A673 (cell line): Measurements from ENCODE around the gene BMPR1B. TPM values are rescaled to one million over a fixed set of nuclear protein-coding genes. Genes with fewer than 3 reads are reported as not detected.
A peak's percentile ranks its signal among the peaks of the same experiment; 100 is the strongest.

Experiments
- BruUV-seq: library from RNA; stranded (reverse); fragments of 400-500 nt; replicated peaks from 2 replicates; lab custom pipeline; 2021; lab: Mats Ljungman, UMichigan
- CTCF ChIA-PET: fragments of 300-600 bp; sonication (Branson Sonifier 250); formaldehyde crosslinking; loops from one replicate; lab custom pipeline; 2022; ENCODE audit warnings: antibody characterized with exemption; lab: Charles Lee
- POLR2A ChIA-PET: fragments of 300-600 bp; sonication (Branson Sonifier 250); formaldehyde crosslinking; loops from one replicate; lab custom pipeline; 2022; ENCODE audit warnings: antibody characterized with exemption; ENCODE audit not compliant: low non-redundant PET; lab: Charles Lee
- DNase-seq: peaks from one replicate; pipeline ENCODE4 v3.0.0-alpha.2; 2015; ENCODE audit warnings: low spot score
- H3K27ac ChIP-seq: fragments of 200-600 bp; sonication (generic); 2 replicates; pipeline ENCODE4 v1.5.1; 2016; ENCODE audit warnings: mixed run types, low read depth, mild to moderate bottlenecking, mixed read lengths, antibody characterized with exemption, low read length; ENCODE audit not compliant: poor library complexity, severe bottlenecking
- H3K27me3 ChIP-seq: fragments of 200-600 bp; sonication (generic); replicated peaks from 2 replicates; pipeline ENCODE4 v1.6.1; 2017; ENCODE audit warnings: mixed run types, low read depth, mild to moderate bottlenecking, mixed read lengths, antibody characterized with exemption, low read length; ENCODE audit not compliant: insufficient read depth, poor library complexity
- H3K36me3 ChIP-seq: fragments of 200-600 bp; sonication (generic); 2 replicates; pipeline ENCODE4 v1.6.1; 2016; ENCODE audit warnings: mixed run types, mild to moderate bottlenecking, mixed read lengths, antibody characterized with exemption, low read length; ENCODE audit not compliant: insufficient read depth, poor library complexity, severe bottlenecking
- H3K4me1 ChIP-seq: fragments of 200-600 bp; sonication (generic); 2 replicates; pipeline ENCODE4 v1.6.1; 2017; ENCODE audit warnings: mixed run types, mild to moderate bottlenecking, mixed read lengths, antibody characterized with exemption, low read length; ENCODE audit not compliant: insufficient read depth, poor library complexity, severe bottlenecking
- H3K4me3 ChIP-seq: fragments of 200-600 bp; sonication (generic); 2 replicates; pipeline ENCODE4 v1.5.1; 2016; ENCODE audit warnings: low read depth, mixed run types, mild to moderate bottlenecking, mixed read lengths, low read length; ENCODE audit not compliant: poor library complexity, severe bottlenecking
- H3K9me3 ChIP-seq: fragments of 200-600 bp; sonication (generic); 2 replicates; pipeline ENCODE4 v1.6.1; 2016; ENCODE audit warnings: mixed run types, low read depth, mild to moderate bottlenecking, mixed read lengths, antibody characterized with exemption, low read length; ENCODE audit not compliant: poor library complexity, severe bottlenecking
- EZH2 ChIP-seq: fragments of 200-600 bp; sonication (generic); IDR thresholded peaks from 2 replicates; pipeline ENCODE4 v1.6.1; 2017; ENCODE audit warnings: borderline replicate concordance, low read depth, mild to moderate bottlenecking, mixed read lengths, antibody characterized with exemption, low read length; ENCODE audit not compliant: poor library complexity, severe bottlenecking
- intact Hi-C: fragments of 100-400 bp; cut with micrococcal nuclease; formaldehyde crosslinking; loops from one replicate; pipeline ENCODE4 v1.10.0; 2022; ENCODE audit not compliant: unreplicated experiment
- total RNA-seq: library from RNA; stranded (reverse); gene quantifications from 2 replicates; pipeline ENCODE4 v1.2.3, GENCODE V29; 2021
- TF ChIP-seq, protein P1 (sequence below): fragments of 300-800, 200-600 bp; sonication (generic); conservative IDR thresholded peaks from 2 replicates; pipeline ENCODE4 v1.5.1; 2017; ENCODE audit warnings: low read depth, mild to moderate bottlenecking, antibody characterized with exemption, low read length, moderate library complexity, mixed read lengths

Gene BMPR1B
- total RNA-seq, 1 experiment from 2014 or later = 2.2 TPM

DNA sequence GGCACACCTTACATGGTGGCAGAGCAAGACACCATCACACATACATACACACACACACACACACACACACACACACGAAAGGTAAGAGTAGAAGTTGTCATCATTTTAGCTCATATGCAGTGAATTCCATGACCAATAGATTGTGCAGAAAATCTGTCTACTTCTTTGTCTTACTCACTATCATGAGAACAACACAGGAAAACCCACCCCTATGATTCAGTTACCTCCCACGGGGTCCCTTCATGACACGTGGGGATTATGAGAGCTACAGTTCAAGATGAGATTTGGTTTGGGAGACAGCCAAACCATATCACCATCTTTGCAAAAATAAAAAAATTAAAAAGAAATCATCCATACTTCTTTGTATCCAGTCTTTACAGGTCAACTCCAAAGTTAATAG, 221.1 kb downstream of the BMPR1B start:
- TF ChIP-seq, protein P1, sequence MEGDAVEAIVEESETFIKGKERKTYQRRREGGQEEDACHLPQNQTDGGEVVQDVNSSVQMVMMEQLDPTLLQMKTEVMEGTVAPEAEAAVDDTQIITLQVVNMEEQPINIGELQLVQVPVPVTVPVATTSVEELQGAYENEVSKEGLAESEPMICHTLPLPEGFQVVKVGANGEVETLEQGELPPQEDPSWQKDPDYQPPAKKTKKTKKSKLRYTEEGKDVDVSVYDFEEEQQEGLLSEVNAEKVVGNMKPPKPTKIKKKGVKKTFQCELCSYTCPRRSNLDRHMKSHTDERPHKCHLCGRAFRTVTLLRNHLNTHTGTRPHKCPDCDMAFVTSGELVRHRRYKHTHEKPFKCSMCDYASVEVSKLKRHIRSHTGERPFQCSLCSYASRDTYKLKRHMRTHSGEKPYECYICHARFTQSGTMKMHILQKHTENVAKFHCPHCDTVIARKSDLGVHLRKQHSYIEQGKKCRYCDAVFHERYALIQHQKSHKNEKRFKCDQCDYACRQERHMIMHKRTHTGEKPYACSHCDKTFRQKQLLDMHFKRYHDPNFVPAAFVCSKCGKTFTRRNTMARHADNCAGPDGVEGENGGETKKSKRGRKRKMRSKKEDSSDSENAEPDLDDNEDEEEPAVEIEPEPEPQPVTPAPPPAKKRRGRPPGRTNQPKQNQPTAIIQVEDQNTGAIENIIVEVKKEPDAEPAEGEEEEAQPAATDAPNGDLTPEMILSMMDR = no peak
- no peak for TF ChIP-seq EZH2
- H3K4me1 ChIP-seq = no peaks in the 10 kb centered on the region
- BruUV-seq = no TSS peak
- H3K27ac ChIP-seq = no peak overlapping the region
- CTCF ChIA-PET = no interaction called here
- no peak overlapping the region for H3K4me3 ChIP-seq
- H3K9me3 ChIP-seq = no peaks in the 10 kb centered on the region
- intact Hi-C loops = no loop called here
- no peaks in the 10 kb centered on the region for H3K27me3 ChIP-seq
- H3K36me3 ChIP-seq = no peaks in the 10 kb centered on the region
- no peak for DNase-seq
- POLR2A ChIA-PET = interaction anchor here (0.7 kb wide), 1 partner anchor 49 kb away, joined by 5 read pairs; no protein-coding TSS in a partner anchor

DNA sequence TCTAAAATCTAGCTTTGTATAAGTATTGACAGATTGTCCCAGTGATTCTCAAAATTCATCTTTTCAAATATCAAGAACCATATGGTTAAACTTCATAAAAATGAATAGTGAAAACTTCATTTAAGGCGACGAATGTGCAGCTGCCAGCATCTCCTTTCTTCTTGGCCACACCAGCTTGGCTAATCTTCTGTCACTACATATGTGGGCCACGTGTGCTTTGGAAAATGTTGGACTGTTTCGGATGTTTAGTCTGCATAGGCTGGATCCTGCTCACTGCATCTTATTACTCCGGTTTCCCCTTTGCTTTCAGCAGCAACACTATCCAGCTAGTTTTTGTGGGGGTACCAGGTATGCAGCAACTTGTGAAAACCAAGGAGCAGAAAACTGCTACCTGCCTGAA, 221.9 kb downstream of the BMPR1B start:
- no peak overlapping the region for H3K27ac ChIP-seq
- H3K4me3 ChIP-seq = no peak overlapping the region
- intact Hi-C loops = no loop called here
- ChIA-PET POLR2A (interaction anchor here (0.7 kb wide), 1 partner anchor 49 kb away, joined by 5 read pairs; no protein-coding TSS in a partner anchor), CTCF (no interaction called here)
- BruUV-seq = no TSS peak
- no peak for DNase-seq
- H3K9me3 ChIP-seq = no peaks in the 10 kb centered on the region
- H3K36me3 ChIP-seq = no peaks in the 10 kb centered on the region
- no peaks in the 10 kb centered on the region for H3K27me3 ChIP-seq
- no peaks in the 10 kb centered on the region for H3K4me1 ChIP-seq
- no peak for TF ChIP-seq EZH2
- TF ChIP-seq, protein P1 = no peak

DNA sequence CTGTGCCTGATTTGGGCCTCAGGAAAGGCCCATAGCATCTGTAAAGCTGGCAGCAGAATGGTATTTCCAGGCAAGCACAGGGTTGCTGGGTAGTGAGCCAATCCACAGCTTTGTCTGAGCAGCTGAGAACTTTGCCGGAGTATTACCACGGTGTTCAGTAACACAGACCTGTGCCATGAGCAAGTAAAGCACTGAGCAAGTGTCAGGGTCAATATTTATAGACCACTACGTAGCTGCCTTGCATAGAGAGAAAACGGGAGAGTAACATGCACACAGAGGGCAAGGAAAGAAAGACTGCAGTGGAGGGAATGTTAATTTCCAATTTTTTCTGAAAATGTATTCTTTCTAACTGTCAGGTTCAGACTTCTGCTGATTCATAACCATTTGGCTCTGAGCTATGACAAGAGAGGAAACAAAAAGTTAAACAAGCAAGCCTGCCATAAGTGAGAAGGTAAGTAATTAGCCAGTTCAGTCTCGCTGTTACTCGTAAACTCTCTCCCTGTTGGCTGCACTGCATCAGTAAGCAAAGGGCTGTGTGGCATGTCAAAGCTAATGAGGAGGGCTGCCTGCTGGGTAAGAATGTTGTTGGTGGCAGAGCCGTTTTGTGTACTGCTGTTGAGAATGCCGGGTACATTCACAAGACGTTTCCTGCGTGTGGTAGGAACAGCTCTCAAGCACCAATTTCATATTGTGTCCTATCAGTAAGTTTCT, 238.1 kb downstream of the BMPR1B start:
- H3K27me3 ChIP-seq = no peaks in the 10 kb centered on the region
- H3K4me1 ChIP-seq = no peaks in the 10 kb centered on the region
- intact Hi-C loops = no loop called here
- ChIA-PET CTCF (no interaction called here), POLR2A (no interaction called here)
- H3K4me3 ChIP-seq = no peak overlapping the region
- no peak for TF ChIP-seq EZH2
- TF ChIP-seq, protein P1 = no peak
- H3K27ac ChIP-seq = no peak overlapping the region
- H3K9me3 ChIP-seq = no peaks in the 10 kb centered on the region
- DNase-seq = peak; percentile 54
- H3K36me3 ChIP-seq = no peaks in the 10 kb centered on the region
- BruUV-seq = no TSS peak
